ENCODE data around the gene APP. TPM values are rescaled to one million over a fixed set of nuclear protein-coding genes. Genes with fewer than 3 reads are reported as not detected.

APP gene
- total RNA-seq, 1 experiment from 2014 or later = 369 TPM

Small RNA genes lying within 50 kb of the gene (small RNA-seq; reads per million reads assigned to genes)
- 0 reads per million in 2 experiments for gene RNU6-123P
- 0 reads per million in 2 experiments for gene RNU6-926P
